Kidney epithelial cell (primary cell): Measurements from ENCODE around the gene IFNL2. TPM values are rescaled to one million over a fixed set of nuclear protein-coding genes. Genes with fewer than 3 reads are reported as not detected.

ENCODE experiments used
- DNase-seq: peaks from one replicate; pipeline ENCODE4 v3.0.0-alpha.2; 2010; ENCODE audit warnings: low read depth
- H3K27me3 ChIP-seq: 2 replicates; pipeline ENCODE4 v1.6.0; 2011; ENCODE audit warnings: low read length; ENCODE audit not compliant: control insufficient read depth, insufficient read depth
- H3K36me3 ChIP-seq: 2 replicates; pipeline ENCODE4 v1.5.1; 2011; ENCODE audit warnings: low read length; ENCODE audit not compliant: control insufficient read depth, insufficient read depth
- H3K4me3 ChIP-seq: 2 replicates; pipeline ENCODE4 v1.5.1; 2011; ENCODE audit warnings: low read depth, mild to moderate bottlenecking, control low read depth, low read length
- CTCF ChIP-seq: IDR thresholded peaks from 2 replicates; pipeline ENCODE4 v1.5.1; 2011; ENCODE audit warnings: mild to moderate bottlenecking, moderate library complexity, low read length, control low read depth, inconsistent platforms; ENCODE audit not compliant: insufficient read depth, poor library complexity, severe bottlenecking
- total RNA-seq: library from RNA; depleted of rRNA; stranded (reverse); fragments of >200 nt; gene quantifications from 2 replicates; pipeline ENCODE4 v1.2.3, GENCODE V29; 2015

IFNL2 gene
- total RNA-seq, 1 donor from 2014 or later, result not detected

GRCh38 chr19:39310558-39311311 lies 42.5 kb downstream of the IFNL2 start:
- Histone ChIP-seq H3K36me3 (no peaks in the 10 kb centered on the region), H3K4me3 (no peak overlapping the region), H3K27me3 (peaks cover 28% of the 10 kb centered on the region)
- TF ChIP-seq CTCF, result no peak
- no peak for DNase-seq

- H3K4me3 ChIP-seq, result no peak overlapping the region
- no peaks in the 10 kb centered on the region for H3K27me3 ChIP-seq
- H3K36me3 ChIP-seq, result no peaks in the 10 kb centered on the region
- no peak for TF ChIP-seq CTCF
- DNase-seq, result no peak
Observed at GRCh38 chr19:39314016-39314728, 46.0 kb downstream of the IFNL2 start.

GRCh38 chr19:39315933-39316332 lies 47.7 kb downstream of the IFNL2 start:
- no peak for TF ChIP-seq CTCF
- DNase-seq, result no peak
- H3K4me3 ChIP-seq, result no peak overlapping the region
- H3K27me3 ChIP-seq, result peaks cover 5% of the 10 kb centered on the region
- no peaks in the 10 kb centered on the region for H3K36me3 ChIP-seq

GRCh38 chr19:39316627-39317321 lies 48.6 kb downstream of the IFNL2 start:
- TF ChIP-seq CTCF, result no peak
- no peak for DNase-seq
- H3K36me3 ChIP-seq, result no peaks in the 10 kb centered on the region
- peaks cover 7% of the 10 kb centered on the region for H3K27me3 ChIP-seq
- no peak overlapping the region for H3K4me3 ChIP-seq

GRCh38 chr19:39317476-39317875 lies 49.3 kb downstream of the IFNL2 start:
- TF ChIP-seq CTCF, result no peak
- Histone ChIP-seq H3K4me3 (no peak overlapping the region), H3K27me3 (peaks cover 7% of the 10 kb centered on the region), H3K36me3 (no peaks in the 10 kb centered on the region)
- DNase-seq, result no peak
